Parathyroid adenoma (tissue), 2 donors: ENCODE results near the gene SPOCD1.

Experiments used
- H2AFZ ChIP-seq: fragments of 300-600 bp; sonication (generic); one replicate; pipeline ENCODE4 v1.7.0; 2017; ENCODE audit warnings: antibody characterized with exemption, mild to moderate bottlenecking
- H3K27ac ChIP-seq: fragments of 300-600 bp; sonication (generic); one replicate; pipeline ENCODE4 v1.7.0; 2017
- H3K27me3 ChIP-seq: fragments of 300-600 bp; sonication (generic); one replicate; pipeline ENCODE4 v1.7.0; 2017; ENCODE audit warnings: low read length; ENCODE audit not compliant: control insufficient read depth, insufficient read depth
- H3K36me3 ChIP-seq: fragments of 300-600 bp; sonication (generic); one replicate; pipeline ENCODE4 v1.7.0; 2017; ENCODE audit warnings: low read length; ENCODE audit not compliant: control insufficient read depth, insufficient read depth
- H3K4me1 ChIP-seq: fragments of 300-600 bp; sonication (generic); one replicate; pipeline ENCODE4 v1.7.0; 2017; ENCODE audit warnings: control low read depth
- H3K4me2 ChIP-seq: fragments of 300-600 bp; sonication (generic); one replicate; pipeline ENCODE4 v1.7.0; 2017; ENCODE audit warnings: low read length
- H3K4me3 ChIP-seq: fragments of 300-600 bp; sonication (generic); one replicate; pipeline ENCODE4 v1.7.0; 2017; ENCODE audit warnings: low read depth, low read length
- H3K79me2 ChIP-seq: fragments of 300-600 bp; sonication (generic); one replicate; pipeline ENCODE4 v1.7.0; 2017; ENCODE audit warnings: control low read depth
- H3K9ac ChIP-seq: fragments of 300-600 bp; sonication (generic); one replicate; pipeline ENCODE4 v1.7.0; 2017; ENCODE audit warnings: mild to moderate bottlenecking
- H3K9me3 ChIP-seq: fragments of 300-600 bp; sonication (generic); one replicate; pipeline ENCODE4 v1.7.0; 2017; ENCODE audit warnings: low read length; ENCODE audit not compliant: control insufficient read depth
- TF ChIP-seq, protein P1 (sequence below): fragments of 300-600 bp; sonication (generic); IDR thresholded peaks from one replicate; pipeline ENCODE4 v1.7.0; 2017; ENCODE audit warnings: antibody characterized with exemption, mild to moderate bottlenecking
- donor health status: primary hyperparathyroidism.

The SPOCD1 gene

DNA sequence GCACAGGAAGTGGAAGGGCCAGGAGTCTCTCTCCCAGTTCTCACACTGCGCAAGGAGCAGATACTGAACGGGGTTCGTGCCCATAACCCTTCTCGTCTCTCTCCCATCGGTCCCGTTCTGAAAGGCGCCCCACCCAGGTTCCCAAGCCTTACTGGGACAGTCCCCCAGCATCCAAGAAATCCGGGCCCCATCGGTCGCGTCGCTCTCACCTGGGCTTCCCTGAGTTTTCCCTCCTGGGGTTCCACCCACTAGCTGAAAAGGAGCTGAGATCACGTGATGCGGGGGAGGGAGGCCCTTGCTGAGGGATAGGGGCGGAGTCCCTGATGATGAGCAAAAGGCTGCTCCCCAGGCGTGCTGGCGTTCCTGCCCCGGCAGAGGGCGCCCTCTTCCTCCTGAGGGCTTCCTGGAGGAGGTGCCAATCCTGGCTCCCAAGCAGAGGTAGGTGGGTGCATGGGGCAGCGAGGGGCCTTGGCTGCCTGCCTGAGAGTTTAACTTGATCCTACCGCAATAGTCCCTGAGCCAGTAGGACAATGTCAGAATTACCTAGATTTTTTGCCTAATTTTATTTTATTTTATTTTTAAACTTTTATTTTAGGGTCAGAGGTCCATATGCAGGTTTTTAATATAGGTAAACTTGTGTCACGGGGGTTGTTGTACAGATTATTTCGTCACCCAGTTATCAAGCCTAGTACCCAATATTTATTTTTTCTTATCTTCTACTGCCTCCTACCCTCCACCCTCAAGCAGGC lies at the start of gene SPOCD1:
Gene SPOCD1 (minus strand): TSS at position 271 of the 749 bp plus-strand sequence. CDS start 689 bp downstream, outside the sequence.
- TF ChIP-seq, protein P1, sequence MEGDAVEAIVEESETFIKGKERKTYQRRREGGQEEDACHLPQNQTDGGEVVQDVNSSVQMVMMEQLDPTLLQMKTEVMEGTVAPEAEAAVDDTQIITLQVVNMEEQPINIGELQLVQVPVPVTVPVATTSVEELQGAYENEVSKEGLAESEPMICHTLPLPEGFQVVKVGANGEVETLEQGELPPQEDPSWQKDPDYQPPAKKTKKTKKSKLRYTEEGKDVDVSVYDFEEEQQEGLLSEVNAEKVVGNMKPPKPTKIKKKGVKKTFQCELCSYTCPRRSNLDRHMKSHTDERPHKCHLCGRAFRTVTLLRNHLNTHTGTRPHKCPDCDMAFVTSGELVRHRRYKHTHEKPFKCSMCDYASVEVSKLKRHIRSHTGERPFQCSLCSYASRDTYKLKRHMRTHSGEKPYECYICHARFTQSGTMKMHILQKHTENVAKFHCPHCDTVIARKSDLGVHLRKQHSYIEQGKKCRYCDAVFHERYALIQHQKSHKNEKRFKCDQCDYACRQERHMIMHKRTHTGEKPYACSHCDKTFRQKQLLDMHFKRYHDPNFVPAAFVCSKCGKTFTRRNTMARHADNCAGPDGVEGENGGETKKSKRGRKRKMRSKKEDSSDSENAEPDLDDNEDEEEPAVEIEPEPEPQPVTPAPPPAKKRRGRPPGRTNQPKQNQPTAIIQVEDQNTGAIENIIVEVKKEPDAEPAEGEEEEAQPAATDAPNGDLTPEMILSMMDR: peak; percentile 42
- no peaks in the 10 kb centered on the region for H3K79me2 ChIP-seq
- H3K4me1 ChIP-seq: no peaks in the 10 kb centered on the region
- no peak within 1 kb of the TSS for H3K27ac ChIP-seq
- no peaks in the 10 kb centered on the region for H3K9me3 ChIP-seq
- no peak within 1 kb of the TSS for H3K9ac ChIP-seq
- H3K36me3 ChIP-seq: no peaks in the 10 kb centered on the region
- H3K4me3 ChIP-seq: no peak within 1 kb of the TSS
- no peak within 1 kb of the TSS for H2AFZ ChIP-seq
- no peaks in the 10 kb centered on the region for H3K27me3 ChIP-seq
- H3K4me2 ChIP-seq: no peak within 1 kb of the TSS

DNA sequence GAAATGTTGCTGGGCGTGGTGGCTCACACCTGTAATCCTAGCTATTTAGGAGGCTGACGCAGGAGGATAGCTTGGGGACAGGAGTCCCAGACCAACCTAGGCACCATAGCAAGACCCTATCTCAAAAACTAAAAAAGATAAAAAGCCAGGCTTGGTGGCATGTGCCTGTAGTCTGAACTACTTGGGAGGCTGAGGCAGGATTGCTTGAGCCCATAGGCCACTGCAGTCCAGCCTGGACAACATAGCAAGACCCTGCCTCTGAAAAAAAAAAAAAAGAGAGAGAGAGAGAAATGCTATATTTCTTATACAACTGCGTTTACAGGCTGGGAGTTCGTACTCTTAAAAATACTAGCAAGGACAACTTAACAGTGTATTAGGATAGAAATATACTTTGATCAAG lies 46.2 kb upstream of the SPOCD1 start:
- Histone ChIP-seq H3K27ac (no peak overlapping the region), H3K27me3 (no peaks in the 10 kb centered on the region), H3K4me2 (no peak overlapping the region), H2AFZ (no peak overlapping the region), H3K4me1 (no peaks in the 10 kb centered on the region), H3K36me3 (no peaks in the 10 kb centered on the region), H3K9me3 (no peaks in the 10 kb centered on the region), H3K9ac (no peak overlapping the region), H3K4me3 (no peak overlapping the region), H3K79me2 (no peaks in the 10 kb centered on the region)
- TF ChIP-seq, protein P1: no peak

DNA sequence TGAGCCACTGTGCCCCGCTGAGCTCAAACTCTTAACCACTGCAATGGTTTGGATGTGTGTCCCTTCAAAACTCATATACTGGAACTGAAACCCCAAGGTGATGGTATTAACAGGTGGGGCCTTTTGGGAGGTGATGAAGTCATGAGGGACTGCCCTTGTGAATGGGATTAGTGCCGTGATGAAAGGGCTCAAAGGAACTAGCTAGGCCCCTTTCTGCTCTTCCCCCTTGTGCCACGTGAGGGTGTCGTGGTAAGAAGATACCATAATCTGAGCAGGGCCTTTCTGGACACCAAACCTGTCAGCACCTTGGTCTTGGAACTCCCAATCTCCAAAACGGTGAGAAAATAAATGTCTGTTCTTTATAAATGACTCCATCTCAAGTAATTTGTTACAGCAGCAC lies 45.5 kb upstream of the SPOCD1 start:
- H3K9me3 ChIP-seq: no peaks in the 10 kb centered on the region
- no peaks in the 10 kb centered on the region for H3K79me2 ChIP-seq
- no peaks in the 10 kb centered on the region for H3K27me3 ChIP-seq
- H3K36me3 ChIP-seq: no peaks in the 10 kb centered on the region
- no peaks in the 10 kb centered on the region for H3K4me1 ChIP-seq
- no peak overlapping the region for H3K4me3 ChIP-seq
- no peak overlapping the region for H3K4me2 ChIP-seq
- no peak overlapping the region for H3K27ac ChIP-seq
- TF ChIP-seq, protein P1: no peak
- H3K9ac ChIP-seq: no peak overlapping the region
- H2AFZ ChIP-seq: no peak overlapping the region

DNA sequence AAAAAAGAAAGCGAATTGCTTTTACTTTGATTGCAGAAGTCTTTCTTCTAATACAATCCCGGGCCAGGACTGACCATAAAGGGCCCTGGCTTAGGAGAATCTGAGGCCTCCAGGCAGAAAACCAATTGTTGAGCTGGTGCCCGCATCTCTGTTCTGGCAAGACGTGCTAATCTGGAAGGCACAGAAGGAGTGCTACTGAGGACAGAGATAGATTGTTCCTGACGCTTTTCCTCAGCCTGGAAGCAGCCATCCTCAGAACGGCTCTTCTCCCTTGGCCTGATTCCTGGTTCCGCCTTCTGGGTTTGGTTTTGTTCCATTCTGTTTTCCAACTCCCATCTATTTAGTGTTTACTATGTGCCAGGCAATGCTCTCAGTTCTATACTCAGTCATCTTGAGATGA lies 44.8 kb upstream of the SPOCD1 start:
- TF ChIP-seq, protein P1: no peak
- Histone ChIP-seq H3K27ac (no peak overlapping the region), H3K4me3 (no peak overlapping the region), H3K9ac (no peak overlapping the region), H3K4me1 (no peaks in the 10 kb centered on the region), H2AFZ (no peak overlapping the region), H3K27me3 (no peaks in the 10 kb centered on the region), H3K9me3 (no peaks in the 10 kb centered on the region), H3K36me3 (no peaks in the 10 kb centered on the region), H3K4me2 (no peak overlapping the region), H3K79me2 (no peaks in the 10 kb centered on the region)

DNA sequence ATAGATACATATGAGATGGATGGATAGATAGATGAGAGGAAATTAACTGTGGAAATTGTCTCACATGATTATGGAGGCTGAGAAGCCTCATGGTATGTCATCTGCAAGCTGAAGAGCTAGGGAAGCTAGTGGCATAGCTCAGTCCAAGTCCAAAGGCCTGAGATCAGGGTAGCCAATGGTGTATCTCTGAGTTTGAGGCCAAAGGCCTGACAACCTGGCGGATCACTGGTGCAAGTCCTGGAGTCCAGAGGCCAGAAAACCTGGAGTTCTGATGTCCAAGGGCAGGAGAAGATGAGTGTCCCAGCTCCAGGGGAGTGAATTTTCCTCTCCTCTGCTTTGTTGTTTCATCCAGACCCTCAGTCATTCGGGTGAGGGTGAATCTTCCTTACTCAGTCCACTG lies 43.9 kb upstream of the SPOCD1 start:
- no peaks in the 10 kb centered on the region for H3K36me3 ChIP-seq
- H3K4me2 ChIP-seq: no peak overlapping the region
- H2AFZ ChIP-seq: no peak overlapping the region
- TF ChIP-seq, protein P1: no peak
- no peaks in the 10 kb centered on the region for H3K4me1 ChIP-seq
- H3K27ac ChIP-seq: no peak overlapping the region
- no peak overlapping the region for H3K9ac ChIP-seq
- H3K27me3 ChIP-seq: no peaks in the 10 kb centered on the region
- no peaks in the 10 kb centered on the region for H3K79me2 ChIP-seq
- H3K4me3 ChIP-seq: no peak overlapping the region
- H3K9me3 ChIP-seq: no peaks in the 10 kb centered on the region
